Measurements from ENCODE around the gene RUBCNL.

- no peak for TF ChIP-seq CTCF (IDR thresholded peaks at IDR 0.05)
- TF ChIP-seq TCF7L2 (IDR thresholded peaks at IDR 0.05; ENCODE audit: low read depth, low read length) = no peak
These were observed 72.5 kb downstream of the RUBCNL start for GRCh38 chr13:46314587-46314986.

Measured in Panc1 (cell line).